HCT116 (cell line): Measurements from ENCODE around the gene SUPT3H. TPM values are rescaled to one million over a fixed set of nuclear protein-coding genes. Genes with fewer than 3 reads are reported as not detected.

Source experiments
- ATAC-seq: fragments of 200-7000 bp; cut with Tn5 transposase; 2 replicates; pipeline ENCODE4 v1.9.1; 2020; ENCODE audit warnings: mild to moderate bottlenecking, moderate library complexity
- BruUV-seq: library from RNA; stranded (reverse); fragments of 400-500 nt; replicated peaks from 2 replicates; lab custom pipeline; 2021; lab: Mats Ljungman, UMichigan
- CTCF ChIA-PET: fragments of 300-600 bp; sonication (Branson Sonifier 250); formaldehyde crosslinking; loops from one replicate; lab custom pipeline; 2021; ENCODE audit warnings: antibody characterized with exemption; lab: Charles Lee
- POLR2A ChIA-PET: fragments of 300-600, 350-600 bp; sonication (Branson Sonifier 250); formaldehyde crosslinking; loops from one replicate; lab custom pipeline; 2021; ENCODE audit warnings: antibody characterized with exemption; lab: Charles Lee
- RAD21 ChIA-PET, 2 experiments: fragments of 300-600 bp; sonication (Branson Sonifier 250); formaldehyde crosslinking; loops; one replicate each; lab custom pipeline; 2023; ENCODE audit warnings: low total read pairs in 2 of 2; ENCODE audit not compliant: uncharacterized antibody in 2 of 2, unreplicated experiment in 2 of 2, low non-redundant PET in 1 of 2; lab: Charles Lee
- DNase-seq: peaks from one replicate; pipeline ENCODE4 v3.0.0-alpha.2; 2010; ENCODE audit warnings: low read depth, low spot score
- H2AFZ ChIP-seq: fragments of 200-600 bp; shearing (Covaris generic), sonication (generic); 2 replicates; pipeline ENCODE4 v1.6.1; 2017; ENCODE audit warnings: low read depth, mixed run types, mixed read lengths, antibody characterized with exemption, low read length; ENCODE audit not compliant: poor library complexity, severe bottlenecking
- H3K27ac ChIP-seq: 2 replicates; pipeline ENCODE4 v1.5.1; 2012; ENCODE audit warnings: low read depth, low read length
- H3K27me3 ChIP-seq: fragments of 200-600 bp; sonication (generic); 2 replicates; pipeline ENCODE4 v1.6.1; 2016; ENCODE audit warnings: mixed run types, low read length, mixed read lengths; ENCODE audit not compliant: insufficient read depth
- H3K36me3 ChIP-seq, 2 experiments: fragments of 200-500 bp in 1 of 2; fragments of 200-600 bp in 1 of 2; sonication (Bioruptor generic) in 1 of 2; sonication (generic) in 1 of 2; 2 replicates each; pipeline versions ENCODE4 v1.5.1 to v1.6.1; 2014 to 2016; ENCODE audit warnings: low read length in 2 of 2, inconsistent platforms in 1 of 2, mixed read lengths in 1 of 2, mixed run types in 1 of 2; ENCODE audit not compliant: insufficient read depth in 2 of 2, control insufficient read depth in 1 of 2
- H3K4me1 ChIP-seq, 2 experiments: fragments of 200-600 bp in 1 of 2; sonication (generic) in 1 of 2; 2 replicates each; pipeline versions ENCODE4 v1.5.1 to v1.6.1; 2012 to 2017; ENCODE audit warnings: low read length in 2 of 2, inconsistent platforms in 1 of 2, mild to moderate bottlenecking in 1 of 2, mixed read lengths in 1 of 2, mixed run types in 1 of 2, moderate library complexity in 1 of 2; ENCODE audit not compliant: insufficient read depth in 2 of 2, control insufficient read depth in 1 of 2
- H3K4me2 ChIP-seq: fragments of 200-600 bp; sonication (generic); 2 replicates; pipeline ENCODE4 v1.6.1; 2017; ENCODE audit warnings: mixed run types, low read length, mixed read lengths
- H3K4me3 ChIP-seq, 2 experiments: fragments of 200-600 bp in 1 of 2; sonication (generic) in 1 of 2; replicated peaks in 1 of 2; 2 replicates each; pipeline ENCODE4 v1.5.1; 2011 to 2016; ENCODE audit warnings: low read length in 2 of 2, control low read depth in 1 of 2, low read depth in 1 of 2, mild to moderate bottlenecking in 1 of 2, mixed read lengths in 1 of 2, mixed run types in 1 of 2
- H3K79me2 ChIP-seq: fragments of 200-600 bp; sonication (generic); 2 replicates; pipeline ENCODE4 v1.6.1; 2017; ENCODE audit warnings: mild to moderate bottlenecking, mixed run types, low read length, moderate library complexity, mixed read lengths; ENCODE audit not compliant: insufficient read depth
- H3K9ac ChIP-seq: fragments of 200-600 bp; sonication (generic); 2 replicates; pipeline ENCODE4 v1.6.1; 2016; ENCODE audit warnings: low read length, mixed read lengths
- H3K9me2 ChIP-seq: fragments of 200-600 bp; sonication (generic), shearing (Covaris generic); 2 replicates; pipeline ENCODE4 v1.6.1; 2017; ENCODE audit warnings: mixed run types, mild to moderate bottlenecking, moderate library complexity; ENCODE audit not compliant: insufficient read depth
- H3K9me3 ChIP-seq, 2 experiments: fragments of 200-500 bp in 1 of 2; fragments of 200-600 bp in 1 of 2; sonication (Bioruptor generic) in 1 of 2; sonication (generic) in 1 of 2; 2 replicates each; pipeline ENCODE4 v1.6.1; 2014 to 2017; ENCODE audit warnings: low read length in 2 of 2, mixed read lengths in 2 of 2, inconsistent platforms in 1 of 2, low read depth in 1 of 2, mild to moderate bottlenecking in 1 of 2, mixed run types in 1 of 2, moderate library complexity in 1 of 2; ENCODE audit not compliant: control insufficient read depth in 1 of 2, insufficient read depth in 1 of 2
- H4K20me1 ChIP-seq: fragments of 200-600 bp; sonication (generic), shearing (Covaris generic); 2 replicates; pipeline ENCODE4 v1.6.1; 2017; ENCODE audit warnings: mixed run types, mild to moderate bottlenecking, moderate library complexity; ENCODE audit not compliant: insufficient read depth
- CBX3 ChIP-seq: IDR thresholded peaks from 2 replicates; pipeline ENCODE4 v1.6.1; 2012; ENCODE audit warnings: low read depth
- CEBPB ChIP-seq: IDR thresholded peaks from 2 replicates; pipeline ENCODE4 v1.6.1; 2012; ENCODE audit warnings: low read depth
- EGR1 ChIP-seq: IDR thresholded peaks from 2 replicates; pipeline ENCODE4 v1.6.1; 2012; ENCODE audit warnings: low read depth
- ELF1 ChIP-seq: IDR thresholded peaks from 2 replicates; pipeline ENCODE4 v1.6.1; 2012; ENCODE audit warnings: low read depth, borderline replicate concordance
- FOSL1 ChIP-seq: IDR thresholded peaks from 2 replicates; pipeline ENCODE4 v1.6.1; 2012; ENCODE audit warnings: low read depth
- JUND ChIP-seq: IDR thresholded peaks from 2 replicates; pipeline ENCODE4 v1.6.1; 2012
- POLR2AphosphoS5 ChIP-seq: IDR thresholded peaks from 2 replicates; pipeline ENCODE4 v1.6.1; 2011; ENCODE audit warnings: mild to moderate bottlenecking, low read depth, low read length, moderate library complexity
- SIN3A ChIP-seq: IDR thresholded peaks from 2 replicates; pipeline ENCODE4 v1.6.1; 2012; ENCODE audit warnings: low read depth
- SP1 ChIP-seq: IDR thresholded peaks from 2 replicates; pipeline ENCODE4 v1.6.1; 2012; ENCODE audit warnings: low read depth
- TCF7L2 ChIP-seq: IDR thresholded peaks from 2 replicates; pipeline ENCODE4 v1.7.0; 2011; ENCODE audit warnings: borderline replicate concordance, inconsistent platforms; ENCODE audit not compliant: insufficient read depth, insufficient read length; ENCODE audit errors: extremely low read depth
- intact Hi-C: fragments of 100-400 bp; cut with micrococcal nuclease; formaldehyde crosslinking; loops from 2 replicates; pipeline ENCODE4 v1.10.0; 2022
- total RNA-seq: library from RNA; stranded (reverse); gene quantifications from one replicate; pipeline ENCODE4 v1.2.1, GENCODE V29; 2021; ENCODE audit not compliant: unreplicated experiment
- TF ChIP-seq, protein P1 (sequence below), 3 experiments: fragments of 200-600 bp in 1 of 3; sonication (generic) in 1 of 3; IDR thresholded peaks in 2 of 3; conservative IDR thresholded peaks in 1 of 3; 2 replicates each; pipeline ENCODE4 v1.5.1; 2012 to 2017; ENCODE audit warnings: low read depth in 2 of 3, low read length in 2 of 3, antibody characterized with exemption in 1 of 3, borderline replicate concordance in 1 of 3, control low read depth in 1 of 3, mild to moderate bottlenecking in 1 of 3, mixed read lengths in 1 of 3, mixed run types in 1 of 3, moderate library complexity in 1 of 3; ENCODE audit not compliant: insufficient read depth in 1 of 3
- TF ChIP-seq, protein P2 (sequence below): IDR thresholded peaks from 2 replicates; pipeline ENCODE4 v1.6.1; 2012; ENCODE audit warnings: low read depth

SUPT3H gene
- total RNA-seq, 1 experiment from 2014 or later = 7.4 TPM

GRCh38 chr6:45081634-45082033 lies 296.1 kb downstream of the SUPT3H start:
- Histone ChIP-seq H3K36me3 (no peaks in the 10 kb centered on the region), H4K20me1 (no peaks in the 10 kb centered on the region), H3K9ac (no peak overlapping the region), H2AFZ (no peak overlapping the region), H3K27me3 (no peaks in the 10 kb centered on the region), H3K4me1 (no peaks in the 10 kb centered on the region), H3K27ac (no peak overlapping the region), H3K4me3 (no peak overlapping the region), H3K4me2 (no peak overlapping the region), H3K9me2 (no peaks in the 10 kb centered on the region), H3K9me3 (no peaks in the 10 kb centered on the region), H3K79me2 (no peaks in the 10 kb centered on the region)
- DNase-seq (no peak), ATAC-seq (no peak)
- POLR2A ChIA-PET = no interaction called here
- BruUV-seq = no TSS peak
- RAD21 ChIA-PET = no interaction called here
- CTCF ChIA-PET = no interaction called here
- intact Hi-C loops = no loop called here
- no peak for TF ChIP-seq CEBPB
- TF ChIP-seq, protein P1, sequence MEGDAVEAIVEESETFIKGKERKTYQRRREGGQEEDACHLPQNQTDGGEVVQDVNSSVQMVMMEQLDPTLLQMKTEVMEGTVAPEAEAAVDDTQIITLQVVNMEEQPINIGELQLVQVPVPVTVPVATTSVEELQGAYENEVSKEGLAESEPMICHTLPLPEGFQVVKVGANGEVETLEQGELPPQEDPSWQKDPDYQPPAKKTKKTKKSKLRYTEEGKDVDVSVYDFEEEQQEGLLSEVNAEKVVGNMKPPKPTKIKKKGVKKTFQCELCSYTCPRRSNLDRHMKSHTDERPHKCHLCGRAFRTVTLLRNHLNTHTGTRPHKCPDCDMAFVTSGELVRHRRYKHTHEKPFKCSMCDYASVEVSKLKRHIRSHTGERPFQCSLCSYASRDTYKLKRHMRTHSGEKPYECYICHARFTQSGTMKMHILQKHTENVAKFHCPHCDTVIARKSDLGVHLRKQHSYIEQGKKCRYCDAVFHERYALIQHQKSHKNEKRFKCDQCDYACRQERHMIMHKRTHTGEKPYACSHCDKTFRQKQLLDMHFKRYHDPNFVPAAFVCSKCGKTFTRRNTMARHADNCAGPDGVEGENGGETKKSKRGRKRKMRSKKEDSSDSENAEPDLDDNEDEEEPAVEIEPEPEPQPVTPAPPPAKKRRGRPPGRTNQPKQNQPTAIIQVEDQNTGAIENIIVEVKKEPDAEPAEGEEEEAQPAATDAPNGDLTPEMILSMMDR (IDR thresholded peaks at IDR 0.05 in 2 of 3, conservative IDR thresholded peaks at IDR 0.05 in 1 of 3; ENCODE audit: borderline replicate concordance in 1 of 3, insufficient read depth in 1 of 3, low read depth in 2 of 3, low read length in 2 of 3) = no peak
- no peak for TF ChIP-seq SIN3A
- TF ChIP-seq SP1 = no peak

GRCh38 chr6:45078432-45078831 lies 299.3 kb downstream of the SUPT3H start:
- CTCF ChIA-PET = no interaction called here
- intact Hi-C loops = no loop called here
- TF ChIP-seq POLR2AphosphoS5 = no peak
- TF ChIP-seq, protein P2, sequence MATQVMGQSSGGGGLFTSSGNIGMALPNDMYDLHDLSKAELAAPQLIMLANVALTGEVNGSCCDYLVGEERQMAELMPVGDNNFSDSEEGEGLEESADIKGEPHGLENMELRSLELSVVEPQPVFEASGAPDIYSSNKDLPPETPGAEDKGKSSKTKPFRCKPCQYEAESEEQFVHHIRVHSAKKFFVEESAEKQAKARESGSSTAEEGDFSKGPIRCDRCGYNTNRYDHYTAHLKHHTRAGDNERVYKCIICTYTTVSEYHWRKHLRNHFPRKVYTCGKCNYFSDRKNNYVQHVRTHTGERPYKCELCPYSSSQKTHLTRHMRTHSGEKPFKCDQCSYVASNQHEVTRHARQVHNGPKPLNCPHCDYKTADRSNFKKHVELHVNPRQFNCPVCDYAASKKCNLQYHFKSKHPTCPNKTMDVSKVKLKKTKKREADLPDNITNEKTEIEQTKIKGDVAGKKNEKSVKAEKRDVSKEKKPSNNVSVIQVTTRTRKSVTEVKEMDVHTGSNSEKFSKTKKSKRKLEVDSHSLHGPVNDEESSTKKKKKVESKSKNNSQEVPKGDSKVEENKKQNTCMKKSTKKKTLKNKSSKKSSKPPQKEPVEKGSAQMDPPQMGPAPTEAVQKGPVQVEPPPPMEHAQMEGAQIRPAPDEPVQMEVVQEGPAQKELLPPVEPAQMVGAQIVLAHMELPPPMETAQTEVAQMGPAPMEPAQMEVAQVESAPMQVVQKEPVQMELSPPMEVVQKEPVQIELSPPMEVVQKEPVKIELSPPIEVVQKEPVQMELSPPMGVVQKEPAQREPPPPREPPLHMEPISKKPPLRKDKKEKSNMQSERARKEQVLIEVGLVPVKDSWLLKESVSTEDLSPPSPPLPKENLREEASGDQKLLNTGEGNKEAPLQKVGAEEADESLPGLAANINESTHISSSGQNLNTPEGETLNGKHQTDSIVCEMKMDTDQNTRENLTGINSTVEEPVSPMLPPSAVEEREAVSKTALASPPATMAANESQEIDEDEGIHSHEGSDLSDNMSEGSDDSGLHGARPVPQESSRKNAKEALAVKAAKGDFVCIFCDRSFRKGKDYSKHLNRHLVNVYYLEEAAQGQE = no peak
- TF ChIP-seq, protein P1 (IDR thresholded peaks at IDR 0.05 in 2 of 3, conservative IDR thresholded peaks at IDR 0.05 in 1 of 3; ENCODE audit: borderline replicate concordance in 1 of 3, insufficient read depth in 1 of 3, low read depth in 2 of 3, low read length in 2 of 3) = no peak
- no peak for TF ChIP-seq ELF1
- TF ChIP-seq FOSL1 = no peak
- no peak for TF ChIP-seq TCF7L2
- no peak for TF ChIP-seq JUND
- TF ChIP-seq CBX3 = no peak
- no peak for TF ChIP-seq EGR1

More at GRCh38 chr6:45078432-45078831, 299.3 kb downstream of the SUPT3H start:
- Histone ChIP-seq H3K9ac (no peak overlapping the region), H3K27ac (no peak overlapping the region), H3K9me3 (no peaks in the 10 kb centered on the region), H3K27me3 (no peaks in the 10 kb centered on the region), H3K4me3 (no peak overlapping the region), H3K79me2 (no peaks in the 10 kb centered on the region), H3K4me1 (no peaks in the 10 kb centered on the region), H3K9me2 (no peaks in the 10 kb centered on the region), H2AFZ (no peak overlapping the region), H3K4me2 (no peak overlapping the region), H4K20me1 (no peaks in the 10 kb centered on the region), H3K36me3 (no peaks in the 10 kb centered on the region)
- POLR2A ChIA-PET = no interaction called here
- DNase-seq (no peak), ATAC-seq (no peak)
- BruUV-seq = no TSS peak
- RAD21 ChIA-PET = no interaction called here
